ENCODE data around the gene SCUBE1.

DNA sequence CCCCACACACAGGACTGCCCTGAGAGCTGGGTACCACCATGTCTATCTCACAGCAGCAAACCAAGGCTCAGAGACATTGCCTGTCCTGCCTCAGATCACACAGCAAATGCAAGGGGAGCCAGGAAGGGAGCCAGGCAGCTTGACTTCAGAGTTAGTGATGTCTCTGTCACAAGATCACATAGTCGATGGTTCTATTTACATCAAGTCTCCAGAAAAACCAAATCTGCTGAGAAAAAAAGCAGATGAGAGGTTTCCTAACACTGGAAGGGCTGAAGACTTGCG lies 16.1 kb downstream of the SCUBE1 start:
- TF ChIP-seq, protein P1, sequence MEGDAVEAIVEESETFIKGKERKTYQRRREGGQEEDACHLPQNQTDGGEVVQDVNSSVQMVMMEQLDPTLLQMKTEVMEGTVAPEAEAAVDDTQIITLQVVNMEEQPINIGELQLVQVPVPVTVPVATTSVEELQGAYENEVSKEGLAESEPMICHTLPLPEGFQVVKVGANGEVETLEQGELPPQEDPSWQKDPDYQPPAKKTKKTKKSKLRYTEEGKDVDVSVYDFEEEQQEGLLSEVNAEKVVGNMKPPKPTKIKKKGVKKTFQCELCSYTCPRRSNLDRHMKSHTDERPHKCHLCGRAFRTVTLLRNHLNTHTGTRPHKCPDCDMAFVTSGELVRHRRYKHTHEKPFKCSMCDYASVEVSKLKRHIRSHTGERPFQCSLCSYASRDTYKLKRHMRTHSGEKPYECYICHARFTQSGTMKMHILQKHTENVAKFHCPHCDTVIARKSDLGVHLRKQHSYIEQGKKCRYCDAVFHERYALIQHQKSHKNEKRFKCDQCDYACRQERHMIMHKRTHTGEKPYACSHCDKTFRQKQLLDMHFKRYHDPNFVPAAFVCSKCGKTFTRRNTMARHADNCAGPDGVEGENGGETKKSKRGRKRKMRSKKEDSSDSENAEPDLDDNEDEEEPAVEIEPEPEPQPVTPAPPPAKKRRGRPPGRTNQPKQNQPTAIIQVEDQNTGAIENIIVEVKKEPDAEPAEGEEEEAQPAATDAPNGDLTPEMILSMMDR (conservative IDR thresholded peaks at IDR 0.05; ENCODE audit: low read depth in 2 of 2) = no peak
- TF ChIP-seq EZH2phosphoT487 (IDR thresholded peaks at IDR 0.05; ENCODE audit: unreplicated experiment) = no peak
- TF ChIP-seq POLR2AphosphoS5 (IDR thresholded peaks at IDR 0.05; ENCODE audit: low read depth) = no peak
- TF ChIP-seq EZH2 (IDR thresholded peaks at IDR 0.05; ENCODE audit: low read depth, unreplicated experiment) = no peak
- TF ChIP-seq, protein P2, sequence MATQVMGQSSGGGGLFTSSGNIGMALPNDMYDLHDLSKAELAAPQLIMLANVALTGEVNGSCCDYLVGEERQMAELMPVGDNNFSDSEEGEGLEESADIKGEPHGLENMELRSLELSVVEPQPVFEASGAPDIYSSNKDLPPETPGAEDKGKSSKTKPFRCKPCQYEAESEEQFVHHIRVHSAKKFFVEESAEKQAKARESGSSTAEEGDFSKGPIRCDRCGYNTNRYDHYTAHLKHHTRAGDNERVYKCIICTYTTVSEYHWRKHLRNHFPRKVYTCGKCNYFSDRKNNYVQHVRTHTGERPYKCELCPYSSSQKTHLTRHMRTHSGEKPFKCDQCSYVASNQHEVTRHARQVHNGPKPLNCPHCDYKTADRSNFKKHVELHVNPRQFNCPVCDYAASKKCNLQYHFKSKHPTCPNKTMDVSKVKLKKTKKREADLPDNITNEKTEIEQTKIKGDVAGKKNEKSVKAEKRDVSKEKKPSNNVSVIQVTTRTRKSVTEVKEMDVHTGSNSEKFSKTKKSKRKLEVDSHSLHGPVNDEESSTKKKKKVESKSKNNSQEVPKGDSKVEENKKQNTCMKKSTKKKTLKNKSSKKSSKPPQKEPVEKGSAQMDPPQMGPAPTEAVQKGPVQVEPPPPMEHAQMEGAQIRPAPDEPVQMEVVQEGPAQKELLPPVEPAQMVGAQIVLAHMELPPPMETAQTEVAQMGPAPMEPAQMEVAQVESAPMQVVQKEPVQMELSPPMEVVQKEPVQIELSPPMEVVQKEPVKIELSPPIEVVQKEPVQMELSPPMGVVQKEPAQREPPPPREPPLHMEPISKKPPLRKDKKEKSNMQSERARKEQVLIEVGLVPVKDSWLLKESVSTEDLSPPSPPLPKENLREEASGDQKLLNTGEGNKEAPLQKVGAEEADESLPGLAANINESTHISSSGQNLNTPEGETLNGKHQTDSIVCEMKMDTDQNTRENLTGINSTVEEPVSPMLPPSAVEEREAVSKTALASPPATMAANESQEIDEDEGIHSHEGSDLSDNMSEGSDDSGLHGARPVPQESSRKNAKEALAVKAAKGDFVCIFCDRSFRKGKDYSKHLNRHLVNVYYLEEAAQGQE (IDR thresholded peaks at IDR 0.05; ENCODE audit: unreplicated experiment) = no peak
- TF ChIP-seq JUNB (IDR thresholded peaks at IDR 0.05; ENCODE audit: unreplicated experiment) = no peak
- no peak for TF ChIP-seq STAT1 (IDR thresholded peaks at IDR 0.05; ENCODE audit: unreplicated experiment)
- no peak for TF ChIP-seq ZNF114 (CRISPR knock-in tag; IDR thresholded peaks at IDR 0.05)
- TF ChIP-seq CREB1 (CRISPR knock-in tag; IDR thresholded peaks at IDR 0.05; ENCODE audit: low read depth) = no peak
- TF ChIP-seq, protein P3, sequence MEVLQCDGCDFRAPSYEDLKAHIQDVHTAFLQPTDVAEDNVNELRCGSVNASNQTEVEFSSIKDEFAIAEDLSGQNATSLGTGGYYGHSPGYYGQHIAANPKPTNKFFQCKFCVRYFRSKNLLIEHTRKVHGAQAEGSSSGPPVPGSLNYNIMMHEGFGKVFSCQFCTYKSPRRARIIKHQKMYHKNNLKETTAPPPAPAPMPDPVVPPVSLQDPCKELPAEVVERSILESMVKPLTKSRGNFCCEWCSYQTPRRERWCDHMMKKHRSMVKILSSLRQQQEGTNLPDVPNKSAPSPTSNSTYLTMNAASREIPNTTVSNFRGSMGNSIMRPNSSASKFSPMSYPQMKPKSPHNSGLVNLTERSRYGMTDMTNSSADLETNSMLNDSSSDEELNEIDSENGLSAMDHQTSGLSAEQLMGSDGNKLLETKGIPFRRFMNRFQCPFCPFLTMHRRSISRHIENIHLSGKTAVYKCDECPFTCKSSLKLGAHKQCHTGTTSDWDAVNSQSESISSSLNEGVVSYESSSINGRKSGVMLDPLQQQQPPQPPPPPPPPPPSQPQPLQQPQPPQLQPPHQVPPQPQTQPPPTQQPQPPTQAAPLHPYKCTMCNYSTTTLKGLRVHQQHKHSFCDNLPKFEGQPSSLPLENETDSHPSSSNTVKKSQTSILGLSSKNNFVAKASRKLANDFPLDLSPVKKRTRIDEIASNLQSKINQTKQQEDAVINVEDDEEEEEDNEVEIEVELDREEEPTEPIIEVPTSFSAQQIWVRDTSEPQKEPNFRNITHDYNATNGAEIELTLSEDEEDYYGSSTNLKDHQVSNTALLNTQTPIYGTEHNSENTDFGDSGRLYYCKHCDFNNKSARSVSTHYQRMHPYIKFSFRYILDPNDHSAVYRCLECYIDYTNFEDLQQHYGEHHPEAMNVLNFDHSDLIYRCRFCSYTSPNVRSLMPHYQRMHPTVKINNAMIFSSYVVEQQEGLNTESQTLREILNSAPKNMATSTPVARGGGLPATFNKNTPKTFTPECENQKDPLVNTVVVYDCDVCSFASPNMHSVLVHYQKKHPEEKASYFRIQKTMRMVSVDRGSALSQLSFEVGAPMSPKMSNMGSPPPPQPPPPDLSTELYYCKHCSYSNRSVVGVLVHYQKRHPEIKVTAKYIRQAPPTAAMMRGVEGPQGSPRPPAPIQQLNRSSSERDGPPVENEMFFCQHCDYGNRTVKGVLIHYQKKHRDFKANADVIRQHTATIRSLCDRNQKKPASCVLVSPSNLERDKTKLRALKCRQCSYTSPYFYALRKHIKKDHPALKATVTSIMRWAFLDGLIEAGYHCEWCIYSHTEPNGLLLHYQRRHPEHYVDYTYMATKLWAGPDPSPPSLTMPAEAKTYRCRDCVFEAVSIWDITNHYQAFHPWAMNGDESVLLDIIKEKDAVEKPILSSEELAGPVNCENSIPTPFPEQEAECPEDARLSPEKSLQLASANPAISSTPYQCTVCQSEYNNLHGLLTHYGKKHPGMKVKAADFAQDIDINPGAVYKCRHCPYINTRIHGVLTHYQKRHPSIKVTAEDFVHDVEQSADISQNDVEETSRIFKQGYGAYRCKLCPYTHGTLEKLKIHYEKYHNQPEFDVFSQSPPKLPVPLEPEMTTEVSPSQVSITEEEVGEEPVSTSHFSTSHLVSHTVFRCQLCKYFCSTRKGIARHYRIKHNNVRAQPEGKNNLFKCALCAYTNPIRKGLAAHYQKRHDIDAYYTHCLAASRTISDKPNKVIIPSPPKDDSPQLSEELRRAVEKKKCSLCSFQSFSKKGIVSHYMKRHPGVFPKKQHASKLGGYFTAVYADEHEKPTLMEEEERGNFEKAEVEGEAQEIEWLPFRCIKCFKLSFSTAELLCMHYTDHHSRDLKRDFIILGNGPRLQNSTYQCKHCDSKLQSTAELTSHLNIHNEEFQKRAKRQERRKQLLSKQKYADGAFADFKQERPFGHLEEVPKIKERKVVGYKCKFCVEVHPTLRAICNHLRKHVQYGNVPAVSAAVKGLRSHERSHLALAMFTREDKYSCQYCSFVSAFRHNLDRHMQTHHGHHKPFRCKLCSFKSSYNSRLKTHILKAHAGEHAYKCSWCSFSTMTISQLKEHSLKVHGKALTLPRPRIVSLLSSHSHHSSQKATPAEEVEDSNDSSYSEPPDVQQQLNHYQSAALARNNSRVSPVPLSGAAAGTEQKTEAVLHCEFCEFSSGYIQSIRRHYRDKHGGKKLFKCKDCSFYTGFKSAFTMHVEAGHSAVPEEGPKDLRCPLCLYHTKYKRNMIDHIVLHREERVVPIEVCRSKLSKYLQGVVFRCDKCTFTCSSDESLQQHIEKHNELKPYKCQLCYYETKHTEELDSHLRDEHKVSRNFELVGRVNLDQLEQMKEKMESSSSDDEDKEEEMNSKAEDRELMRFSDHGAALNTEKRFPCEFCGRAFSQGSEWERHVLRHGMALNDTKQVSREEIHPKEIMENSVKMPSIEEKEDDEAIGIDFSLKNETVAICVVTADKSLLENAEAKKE (CRISPR knock-in tag; IDR thresholded peaks at IDR 0.05) = no peak
